ENCODE measurements around the gene CFAP161. TPM values are rescaled to one million over a fixed set of nuclear protein-coding genes. Genes with fewer than 3 reads are reported as not detected.
"Not testable (repeated sequence)": the region's sequence is repeated elsewhere in the genome, so short reads cannot be mapped to it uniquely, and the experiment has no call there.

Gene CFAP161
- total and polyA plus RNA-seq, 2 donors, result 0.24 to 0.37 TPM

DNA sequence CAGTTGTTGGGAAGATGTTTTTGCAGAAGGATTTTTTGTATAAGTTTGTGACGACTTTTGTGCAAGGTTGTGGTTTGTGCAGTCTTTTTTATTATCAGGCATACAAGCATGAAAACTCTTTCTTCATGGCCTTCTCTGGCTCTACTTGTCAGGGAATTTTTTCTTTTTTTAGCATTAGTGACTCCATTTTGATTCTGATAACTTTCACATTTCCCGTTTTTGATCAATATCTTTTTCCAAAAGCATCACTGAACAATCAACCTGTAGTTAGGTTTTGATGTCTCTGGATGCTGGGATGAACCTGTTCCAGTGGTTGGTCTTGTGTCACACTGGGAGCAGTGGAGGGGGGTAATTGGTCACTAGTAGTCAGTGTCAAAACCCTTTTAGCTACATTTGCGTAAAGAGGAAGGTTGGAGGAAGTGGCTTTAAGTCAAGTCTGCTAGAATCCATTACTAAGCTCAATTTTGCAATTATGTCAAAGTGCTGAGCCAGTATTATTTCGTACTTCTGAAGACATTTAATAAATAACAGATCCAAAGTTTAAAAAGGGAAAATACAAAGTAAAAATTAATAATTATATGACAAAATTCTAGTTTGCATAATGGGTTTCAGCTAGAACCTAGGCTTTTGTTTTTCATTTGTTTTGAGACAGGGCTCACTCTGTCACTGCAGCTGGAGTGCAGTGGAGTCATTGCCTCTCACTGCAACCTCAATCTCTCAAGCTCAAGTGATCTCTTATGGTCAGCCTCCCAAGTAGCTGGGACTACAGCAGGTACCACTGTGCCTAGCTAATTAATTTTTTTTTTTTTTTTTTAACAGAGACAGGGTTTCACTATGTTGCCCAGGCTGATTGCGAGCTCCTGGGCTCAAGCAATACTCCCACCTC, 18.8 kb upstream of the CFAP161 start:
- Histone ChIP-seq H3K9me3 (ENCODE audit: control insufficient read depth in 2 of 2, insufficient read depth in 1 of 2, low read length in 1 of 2) (no peaks in the 10 kb centered on the region), H3K27ac (ENCODE audit: low read depth in 1 of 2, low read length in 1 of 2) (no peak overlapping the region), H3K36me3 (ENCODE audit: control insufficient read depth in 2 of 2, insufficient read depth in 2 of 2, low read length in 1 of 2) (no peaks in the 10 kb centered on the region), H3K4me3 (ENCODE audit: low read length in 2 of 2) (no peak overlapping the region), H3K27me3 (ENCODE audit: control insufficient read depth in 2 of 2, insufficient read depth in 1 of 2, low read length in 1 of 2) (peaks cover 6 to 27% of the 10 kb centered on the region in 2 donors), H3K4me1 (ENCODE audit: control insufficient read depth in 2 of 2, insufficient read depth in 2 of 2, low read length in 2 of 2) (no peaks in the 10 kb centered on the region)
- 81% methylated on average over 5 of the region's 5 CpGs for WGBS
- DNase-seq (ENCODE audit: low read depth in 6 of 9, low spot score in 9 of 9), result no peak

DNA sequence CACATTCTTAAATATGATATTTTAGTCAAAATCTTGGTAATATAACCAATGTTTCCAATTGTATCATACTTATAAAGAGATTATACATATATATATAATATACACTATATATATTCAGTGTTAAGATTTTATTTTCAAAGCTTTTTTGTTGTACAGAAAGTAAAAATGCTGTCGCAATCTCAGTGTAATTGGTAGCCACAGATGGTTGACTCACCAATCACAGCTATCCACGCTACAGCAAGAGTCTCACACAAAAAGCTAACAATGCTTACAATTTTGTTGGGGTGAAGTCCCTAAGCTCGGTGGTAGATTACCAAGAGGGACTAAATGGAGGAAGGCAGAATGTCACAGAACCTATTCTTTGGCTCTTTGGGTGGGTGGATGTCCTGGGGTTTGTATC, 16.9 kb upstream of the CFAP161 start:
- WGBS, result 95% methylated on average over 3 of the region's 3 CpGs
- H3K27me3 ChIP-seq (ENCODE audit: control insufficient read depth in 2 of 2, insufficient read depth in 1 of 2, low read length in 1 of 2), result peaks cover 5 to 22% of the 10 kb centered on the region in 2 donors
- H3K36me3 ChIP-seq (ENCODE audit: control insufficient read depth in 2 of 2, insufficient read depth in 2 of 2, low read length in 1 of 2), result no peaks in the 10 kb centered on the region
- H3K4me1 ChIP-seq (ENCODE audit: control insufficient read depth in 2 of 2, insufficient read depth in 2 of 2, low read length in 2 of 2), result no peaks in the 10 kb centered on the region
- no peak overlapping the region for H3K27ac ChIP-seq (ENCODE audit: low read depth in 1 of 2, low read length in 1 of 2)
- no peaks in the 10 kb centered on the region for H3K9me3 ChIP-seq (ENCODE audit: control insufficient read depth in 2 of 2, insufficient read depth in 1 of 2, low read length in 1 of 2)
- DNase-seq (ENCODE audit: low read depth in 6 of 9, low spot score in 9 of 9), result no peak
- H3K4me3 ChIP-seq (ENCODE audit: low read length in 2 of 2), result no peak overlapping the region

DNA sequence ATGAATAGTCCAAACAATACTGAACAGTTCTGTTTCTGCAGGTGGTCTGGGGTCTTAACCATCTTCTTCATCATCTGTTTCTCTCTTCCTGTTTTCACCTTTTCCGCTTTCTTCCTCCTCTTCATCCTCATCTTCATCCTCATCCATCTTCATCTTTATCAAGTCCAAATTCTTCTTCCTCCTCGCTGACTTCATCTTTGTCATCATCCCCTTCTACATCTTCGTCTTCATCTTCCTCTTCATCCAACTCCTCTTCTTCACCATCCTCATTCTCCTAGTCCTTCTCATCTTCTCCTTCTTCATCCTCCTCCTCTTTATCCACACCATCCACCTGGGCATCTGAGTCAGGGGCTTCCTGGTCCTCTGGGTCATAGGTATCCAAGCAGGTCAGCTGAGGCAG, 16.5 kb upstream of the CFAP161 start:
- 83% methylated on average over 3 of the region's 3 CpGs for WGBS
- Histone ChIP-seq H3K4me1 (ENCODE audit: control insufficient read depth in 2 of 2, insufficient read depth in 2 of 2, low read length in 2 of 2) (no peaks in the 10 kb centered on the region), H3K9me3 (ENCODE audit: control insufficient read depth in 2 of 2, insufficient read depth in 1 of 2, low read length in 1 of 2) (no peaks in the 10 kb centered on the region), H3K27me3 (ENCODE audit: control insufficient read depth in 2 of 2, insufficient read depth in 1 of 2, low read length in 1 of 2) (peaks cover 5 to 22% of the 10 kb centered on the region in 2 donors), H3K4me3 (ENCODE audit: low read length in 2 of 2) (no peak overlapping the region), H3K27ac (ENCODE audit: low read depth in 1 of 2, low read length in 1 of 2) (no peak overlapping the region), H3K36me3 (ENCODE audit: control insufficient read depth in 2 of 2, insufficient read depth in 2 of 2, low read length in 1 of 2) (no peaks in the 10 kb centered on the region)
- no peak for DNase-seq (ENCODE audit: low read depth in 6 of 9, low spot score in 9 of 9)

DNA sequence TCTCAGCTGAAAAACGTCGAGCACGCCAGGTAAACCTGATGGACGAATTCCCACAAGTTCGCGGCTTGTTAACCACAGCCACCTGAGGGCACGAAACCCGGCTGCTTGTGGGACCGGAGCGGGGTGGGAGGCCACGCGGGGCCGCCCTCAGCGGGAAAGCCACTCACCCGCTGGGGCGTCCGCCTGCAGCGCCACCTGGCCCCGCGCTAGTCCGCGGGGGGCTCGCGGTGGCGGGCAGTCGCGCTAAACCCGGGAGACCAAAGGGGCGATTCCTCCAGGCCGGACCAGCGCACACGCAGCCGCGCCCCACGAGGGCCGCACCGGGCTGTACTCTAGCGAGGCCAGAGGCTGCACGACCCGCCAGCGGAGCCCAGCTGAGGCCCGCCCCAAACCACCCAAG, 15.7 kb upstream of the CFAP161 start:
- WGBS, result 31% methylated on average over 42 of the region's 42 CpGs
- H3K4me3 ChIP-seq (ENCODE audit: low read length in 2 of 2), result no peak overlapping the region
- no peaks in the 10 kb centered on the region for H3K4me1 ChIP-seq (ENCODE audit: control insufficient read depth in 2 of 2, insufficient read depth in 2 of 2, low read length in 2 of 2)

DNA sequence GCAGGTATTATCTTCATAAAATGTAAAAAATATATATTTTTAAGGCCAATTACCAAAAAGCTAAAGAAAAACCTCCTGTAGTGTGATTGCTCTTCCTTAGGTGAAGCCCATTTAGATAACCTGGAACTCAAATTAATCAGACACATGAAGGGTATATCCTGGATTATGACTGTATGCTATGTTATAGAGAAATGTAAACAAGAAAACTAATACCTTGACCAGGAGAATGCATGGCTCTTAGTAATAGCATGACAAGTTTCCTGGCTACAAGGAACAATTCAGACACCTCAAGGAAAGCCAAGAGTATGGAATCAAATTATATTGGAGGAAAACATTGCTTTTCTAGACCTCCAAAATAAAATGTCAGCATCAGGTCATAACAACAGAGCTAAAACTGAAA, 14.0 kb upstream of the CFAP161 start:
- Histone ChIP-seq H3K4me1 (ENCODE audit: control insufficient read depth in 2 of 2, insufficient read depth in 2 of 2, low read length in 2 of 2) (no peaks in the 10 kb centered on the region), H3K27ac (ENCODE audit: low read depth in 1 of 2, low read length in 1 of 2) (no peak overlapping the region), H3K27me3 (ENCODE audit: control insufficient read depth in 2 of 2, insufficient read depth in 1 of 2, low read length in 1 of 2) (peaks cover 5 to 22% of the 10 kb centered on the region in 2 donors), H3K36me3 (ENCODE audit: control insufficient read depth in 2 of 2, insufficient read depth in 2 of 2, low read length in 1 of 2) (no peaks in the 10 kb centered on the region), H3K4me3 (ENCODE audit: low read length in 2 of 2) (no peak overlapping the region), H3K9me3 (ENCODE audit: control insufficient read depth in 2 of 2, insufficient read depth in 1 of 2, low read length in 1 of 2) (no peaks in the 10 kb centered on the region)
- no peak for DNase-seq (ENCODE audit: low read depth in 6 of 9, low spot score in 9 of 9)

More for the DNA sequence above, 15.7 kb upstream of the CFAP161 start:
- Histone ChIP-seq H3K9me3 (ENCODE audit: control insufficient read depth in 2 of 2, insufficient read depth in 1 of 2, low read length in 1 of 2) (no peaks in the 10 kb centered on the region), H3K36me3 (ENCODE audit: control insufficient read depth in 2 of 2, insufficient read depth in 2 of 2, low read length in 1 of 2) (no peaks in the 10 kb centered on the region), H3K27ac (ENCODE audit: low read depth in 1 of 2, low read length in 1 of 2) (no peak overlapping the region), H3K27me3 (ENCODE audit: control insufficient read depth in 2 of 2, insufficient read depth in 1 of 2, low read length in 1 of 2) (peaks cover 5 to 22% of the 10 kb centered on the region in 2 donors)
- no peak for DNase-seq (ENCODE audit: low read depth in 6 of 9, low spot score in 9 of 9)

DNA sequence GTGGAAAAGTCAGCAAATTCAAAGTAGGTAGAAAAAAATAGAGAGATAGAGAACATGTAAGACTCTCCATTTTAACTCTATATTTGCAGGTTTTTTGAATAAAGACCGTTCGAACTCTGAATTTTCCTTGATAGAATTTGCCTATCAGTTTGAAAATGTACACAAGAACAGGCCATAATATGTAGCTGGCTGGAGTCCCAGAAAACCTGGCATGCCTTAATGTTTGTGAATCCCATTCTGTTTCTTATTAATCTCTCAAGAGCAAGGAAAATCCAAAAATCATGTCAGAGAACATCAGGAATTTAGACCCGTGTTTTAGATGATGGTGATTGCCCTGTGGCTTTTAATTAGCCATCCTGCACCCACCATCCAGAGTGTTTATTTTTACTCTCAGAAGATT, 7.2 kb upstream of the CFAP161 start:
- no peak overlapping the region for H3K4me3 ChIP-seq (ENCODE audit: low read length in 2 of 2)
- WGBS, result 93% methylated on average over 3 of the region's 3 CpGs
- H3K9me3 ChIP-seq (ENCODE audit: control insufficient read depth in 2 of 2, insufficient read depth in 1 of 2, low read length in 1 of 2), result no peaks in the 10 kb centered on the region
- no peak for DNase-seq (ENCODE audit: low read depth in 6 of 9, low spot score in 9 of 9)
- H3K36me3 ChIP-seq (ENCODE audit: control insufficient read depth in 2 of 2, insufficient read depth in 2 of 2, low read length in 1 of 2), result no peaks in the 10 kb centered on the region
- no peaks in the 10 kb centered on the region for H3K4me1 ChIP-seq (ENCODE audit: control insufficient read depth in 2 of 2, insufficient read depth in 2 of 2, low read length in 2 of 2)
- peaks cover 0 to 3% of the 10 kb centered on the region in 2 donors for H3K27me3 ChIP-seq (ENCODE audit: control insufficient read depth in 2 of 2, insufficient read depth in 1 of 2, low read length in 1 of 2)
- no peak overlapping the region for H3K27ac ChIP-seq (ENCODE audit: low read depth in 1 of 2, low read length in 1 of 2)

DNA sequence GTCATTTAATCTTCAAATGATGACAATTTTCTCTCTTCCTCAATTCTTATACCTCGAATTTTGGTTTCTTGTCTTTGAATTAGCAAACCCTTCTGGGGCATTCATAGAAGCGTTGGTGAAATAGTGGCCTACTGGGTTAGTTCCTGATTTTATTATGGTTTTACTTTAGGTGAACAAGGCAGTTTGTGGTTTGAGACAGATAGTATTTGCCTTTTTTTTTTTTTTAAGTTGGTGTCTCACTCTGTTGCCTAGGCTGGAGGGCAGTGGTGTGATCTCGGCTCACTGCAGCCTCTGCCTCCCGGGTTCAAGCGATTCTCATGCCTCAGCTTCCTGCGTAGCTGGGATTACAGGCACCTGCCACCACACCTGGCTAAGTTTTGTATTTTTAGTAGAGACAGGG, 7.4 kb downstream of the CFAP161 start:
- H3K36me3 ChIP-seq (ENCODE audit: control insufficient read depth in 2 of 2, insufficient read depth in 2 of 2, low read length in 1 of 2); DNase-seq (ENCODE audit: low read depth in 6 of 9, low spot score in 9 of 9); H3K4me3 ChIP-seq (ENCODE audit: low read length in 2 of 2); H3K9me3 ChIP-seq (ENCODE audit: control insufficient read depth in 2 of 2, insufficient read depth in 1 of 2, low read length in 1 of 2); H3K27me3 ChIP-seq (ENCODE audit: control insufficient read depth in 2 of 2, insufficient read depth in 1 of 2, low read length in 1 of 2); H3K27ac ChIP-seq (ENCODE audit: low read depth in 1 of 2, low read length in 1 of 2); H3K4me1 ChIP-seq (ENCODE audit: control insufficient read depth in 2 of 2, insufficient read depth in 2 of 2, low read length in 2 of 2): not testable (repeated sequence)
- 12% methylated on average over 6 of the region's 6 CpGs for WGBS

DNA sequence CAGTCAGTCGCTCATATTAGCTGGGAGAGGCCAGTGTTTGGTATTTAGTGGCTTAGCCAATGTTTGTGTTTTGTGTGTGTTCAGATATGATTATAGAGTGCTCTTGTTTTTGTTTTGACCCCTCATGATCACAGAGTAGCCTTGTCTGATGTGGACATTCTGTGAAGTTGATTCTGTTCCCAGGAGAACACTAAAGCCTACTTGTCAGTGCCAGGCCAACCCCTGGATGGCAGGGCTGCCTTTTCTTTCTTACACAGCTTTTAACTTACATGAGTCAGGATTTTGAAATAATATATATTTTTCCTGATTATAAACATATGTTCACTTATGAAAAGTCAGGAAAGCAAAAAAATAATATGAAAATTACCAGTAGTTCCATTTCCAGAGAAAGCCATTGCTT, 11.9 kb downstream of the CFAP161 start:
- no peak for DNase-seq (ENCODE audit: low read depth in 6 of 9, low spot score in 9 of 9)
- Histone ChIP-seq H3K4me3 (ENCODE audit: low read length in 2 of 2) (no peak overlapping the region), H3K36me3 (ENCODE audit: control insufficient read depth in 2 of 2, insufficient read depth in 2 of 2, low read length in 1 of 2) (no peaks in the 10 kb centered on the region), H3K27ac (ENCODE audit: low read depth in 1 of 2, low read length in 1 of 2) (no peak overlapping the region), H3K27me3 (ENCODE audit: control insufficient read depth in 2 of 2, insufficient read depth in 1 of 2, low read length in 1 of 2) (no peaks in the 10 kb centered on the region), H3K4me1 (ENCODE audit: control insufficient read depth in 2 of 2, insufficient read depth in 2 of 2, low read length in 2 of 2) (no peaks in the 10 kb centered on the region), H3K9me3 (ENCODE audit: control insufficient read depth in 2 of 2, insufficient read depth in 1 of 2, low read length in 1 of 2) (no peaks in the 10 kb centered on the region)
- 91% methylated on average over 1 of the region's 1 CpG for WGBS

DNA sequence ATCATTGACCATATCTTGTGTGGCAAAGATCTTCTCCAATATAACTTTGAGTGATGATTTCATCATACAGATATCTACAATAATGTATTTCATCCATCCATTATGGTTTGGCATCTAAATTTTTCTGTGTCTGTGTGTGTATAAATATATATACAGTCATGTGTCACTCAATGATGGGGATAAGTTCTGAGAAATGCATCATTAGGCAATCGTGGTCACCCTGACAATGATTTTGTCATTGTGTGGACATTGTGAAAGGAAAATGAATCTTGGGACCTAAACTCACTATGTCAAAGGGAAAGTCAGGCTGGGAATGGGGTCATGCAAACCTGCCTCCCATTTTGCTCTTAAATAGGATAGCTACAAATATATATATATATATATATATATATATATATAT, 12.4 kb downstream of the CFAP161 start:
- no peaks in the 10 kb centered on the region for H3K27me3 ChIP-seq (ENCODE audit: control insufficient read depth in 2 of 2, insufficient read depth in 1 of 2, low read length in 1 of 2)
- H3K36me3 ChIP-seq (ENCODE audit: control insufficient read depth in 2 of 2, insufficient read depth in 2 of 2, low read length in 1 of 2), result no peaks in the 10 kb centered on the region
- no peaks in the 10 kb centered on the region for H3K9me3 ChIP-seq (ENCODE audit: control insufficient read depth in 2 of 2, insufficient read depth in 1 of 2, low read length in 1 of 2)
- no peaks in the 10 kb centered on the region for H3K4me1 ChIP-seq (ENCODE audit: control insufficient read depth in 2 of 2, insufficient read depth in 2 of 2, low read length in 2 of 2)
- DNase-seq (ENCODE audit: low read depth in 6 of 9, low spot score in 9 of 9), result no peak
- no peak overlapping the region for H3K27ac ChIP-seq (ENCODE audit: low read depth in 1 of 2, low read length in 1 of 2)
- 92% methylated on average over 1 of the region's 1 CpG for WGBS
- H3K4me3 ChIP-seq (ENCODE audit: low read length in 2 of 2), result no peak overlapping the region

Data from thymus (tissue), 11 donors.